H54 (cell line): ENCODE measurements around the gene NOSIP.

Experiments used
- DNase-seq: peaks from one replicate; pipeline ENCODE4 v3.0.0; 2011; ENCODE audit warnings: low spot score, mixed read lengths; ENCODE audit not compliant: insufficient read length
- FAIRE-seq: peaks from 3 replicates; lab custom pipeline; 2011; peaks lifted over from hg19 to GRCh38; lab: Jason Lieb, UNC
- POLR2A ChIP-seq: IDR thresholded peaks from 2 replicates; pipeline ENCODE4 v1.6.1; 2011; ENCODE audit warnings: low read depth, mild to moderate bottlenecking, low read length

The NOSIP gene

DNA sequence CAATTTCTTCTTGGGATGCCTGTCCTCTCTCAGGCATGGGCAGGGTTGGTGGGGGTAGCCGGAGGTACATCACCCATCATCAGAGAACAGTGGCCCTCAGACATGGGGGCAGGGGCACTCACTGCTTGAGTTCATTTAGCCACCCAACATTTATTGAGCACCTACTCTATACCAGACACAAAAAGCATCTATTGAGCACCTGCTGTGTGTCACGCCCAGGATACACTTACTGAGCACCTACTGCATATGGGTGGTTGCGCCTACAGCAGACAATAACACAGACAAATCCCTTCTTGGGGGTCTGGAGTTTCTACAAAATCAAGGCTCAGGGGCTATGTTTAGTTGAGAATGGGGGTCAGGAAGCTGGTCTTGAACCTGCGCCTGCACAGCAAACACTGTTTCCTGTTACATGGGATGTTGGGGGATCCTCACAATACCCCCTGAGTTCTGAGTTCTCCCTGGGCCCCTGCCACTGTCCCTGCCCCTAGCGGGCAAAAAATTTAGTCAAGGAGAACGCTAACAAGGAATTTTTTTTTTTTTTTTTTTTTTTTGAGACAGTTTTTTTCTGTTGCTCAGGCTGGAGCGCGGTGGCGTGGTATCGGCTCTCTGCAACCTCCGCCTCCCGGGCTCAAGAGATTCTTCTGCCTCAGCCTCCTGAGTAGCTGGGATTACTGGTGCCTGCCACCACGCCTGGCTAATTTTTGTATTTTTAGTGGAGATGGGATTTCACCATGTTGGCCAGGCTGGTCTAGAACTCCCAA, 41.0 kb downstream of the NOSIP start:
- DNase-seq (no peak), FAIRE-seq (no peak)
- TF ChIP-seq POLR2A: no peak

DNA sequence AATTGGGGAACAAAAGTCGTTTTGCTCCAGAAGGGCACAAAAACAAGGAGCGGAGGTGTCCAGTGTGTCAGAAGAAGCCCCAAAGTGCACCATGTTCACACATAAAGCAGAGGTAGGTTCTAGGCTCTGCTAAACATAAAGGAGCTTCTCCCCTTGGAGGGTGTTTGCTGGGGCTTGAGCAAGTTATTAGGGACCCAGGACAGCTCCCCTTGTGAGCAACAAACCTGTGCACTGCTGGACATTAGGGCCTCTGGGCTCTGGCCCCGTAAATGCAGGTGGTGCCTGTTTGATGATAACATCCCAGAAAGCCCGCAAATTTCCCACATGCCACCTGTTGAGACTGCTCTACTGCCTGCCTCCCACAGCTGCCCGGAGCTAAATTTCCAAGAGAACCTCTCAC, 41.7 kb downstream of the NOSIP start:
- FAIRE-seq: no peak
- DNase-seq: no peak

DNA sequence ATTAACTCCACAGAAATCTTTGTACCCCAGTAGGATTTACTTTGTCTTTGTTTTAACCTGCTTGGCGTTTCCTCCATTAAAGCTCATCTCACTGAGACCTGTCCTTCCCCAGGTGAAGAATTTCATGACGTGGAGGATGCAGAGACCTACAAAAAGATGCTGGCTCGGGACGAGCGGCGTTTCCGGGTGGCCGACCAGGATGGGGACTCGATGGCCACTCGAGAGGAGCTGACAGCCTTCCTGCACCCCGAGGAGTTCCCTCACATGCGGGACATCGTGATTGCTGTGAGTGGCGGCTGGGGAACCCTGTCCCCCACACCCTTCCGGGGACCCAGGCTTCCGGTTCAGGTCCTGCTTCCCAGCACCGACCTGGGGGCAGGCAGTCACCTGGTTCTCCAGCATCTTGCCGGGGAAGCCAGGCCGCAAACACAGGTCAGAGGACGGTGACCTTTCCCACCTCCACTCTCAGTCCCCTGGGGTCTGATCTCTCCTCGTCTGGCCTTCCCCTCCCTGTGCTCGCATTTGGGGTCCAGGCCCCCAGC, 43.4 kb downstream of the NOSIP start:
- no peak for FAIRE-seq
- no peak for TF ChIP-seq POLR2A
- DNase-seq: no peak

More for the DNA sequence above, 41.7 kb downstream of the NOSIP start:
- TF ChIP-seq POLR2A: no peak

GRCh38 chr19:49534632-49535385, 45.5 kb downstream of the NOSIP start:
- TF ChIP-seq POLR2A: no peak
- no peak for FAIRE-seq
- no peak for DNase-seq

DNA sequence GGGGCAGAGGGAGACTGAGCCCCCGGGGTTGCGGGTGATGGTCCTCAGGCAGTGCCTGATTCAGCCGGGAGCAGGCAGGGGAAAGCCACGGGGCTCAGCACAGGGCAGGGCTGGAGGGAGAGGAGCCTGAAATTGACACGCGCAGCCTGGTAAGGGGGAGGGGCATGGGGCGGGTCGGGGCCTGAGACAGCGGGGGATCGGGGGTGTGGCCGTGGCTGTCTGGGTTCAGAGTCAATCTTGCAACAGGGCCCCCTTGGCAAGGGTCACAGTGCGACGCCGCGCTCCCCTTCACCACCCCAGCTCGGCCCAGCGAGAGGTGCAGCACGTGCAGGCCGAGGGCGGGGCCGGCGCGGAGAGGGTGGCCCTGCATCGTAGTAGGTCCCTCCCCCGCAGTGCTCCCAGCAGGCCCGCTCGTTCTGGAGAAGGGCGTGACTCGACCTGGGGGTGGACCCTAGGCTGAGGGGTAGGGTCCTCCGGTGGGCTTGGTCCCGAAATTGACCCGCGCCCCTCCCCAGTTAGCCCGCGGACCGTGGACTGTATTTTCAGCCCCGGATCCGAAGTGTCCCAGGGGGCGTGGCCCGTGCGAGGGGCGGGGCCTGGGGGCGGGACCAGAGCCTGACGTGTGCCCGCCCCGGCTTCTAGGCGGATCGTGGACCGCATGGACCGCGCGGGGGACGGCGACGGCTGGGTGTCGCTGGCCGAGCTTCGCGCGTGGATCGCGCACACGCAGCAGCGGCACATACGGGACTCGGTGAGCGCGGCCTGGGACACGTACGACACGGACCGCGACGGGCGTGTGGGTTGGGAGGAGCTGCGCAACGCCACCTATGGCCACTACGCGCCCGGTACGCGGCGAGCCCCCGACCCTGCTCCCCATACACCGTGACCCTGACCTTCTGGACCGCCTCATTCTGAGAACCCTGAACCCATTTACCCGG, 46.5 kb downstream of the NOSIP start:
- DNase-seq (peak; percentile 92), FAIRE-seq (no peak)
- TF ChIP-seq POLR2A: 0 out of 2 replicates have a peak, but pooled peaks have one; percentile 17

DNA sequence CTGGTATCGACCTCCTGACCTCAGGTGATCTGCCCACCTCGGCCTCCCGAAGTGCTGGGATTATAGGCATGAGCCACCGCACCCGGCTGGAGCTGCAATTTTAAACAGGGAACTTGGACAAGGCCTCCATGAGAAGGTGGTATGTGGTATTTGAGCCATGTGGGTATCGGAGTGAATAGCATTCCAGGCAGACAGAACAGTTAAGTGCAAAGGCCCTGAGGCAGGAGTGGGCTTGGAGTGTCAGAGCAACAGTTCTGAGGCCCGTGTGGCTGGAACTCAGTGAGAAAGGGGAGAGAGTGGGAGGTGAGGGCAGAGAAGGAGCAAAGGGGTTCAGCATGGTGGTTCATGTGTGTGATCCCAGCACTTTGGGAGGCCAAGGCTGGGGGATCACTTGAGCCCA, 49.6 kb downstream of the NOSIP start:
- no peak for TF ChIP-seq POLR2A
- FAIRE-seq (no peak), DNase-seq (no peak)

DNA sequence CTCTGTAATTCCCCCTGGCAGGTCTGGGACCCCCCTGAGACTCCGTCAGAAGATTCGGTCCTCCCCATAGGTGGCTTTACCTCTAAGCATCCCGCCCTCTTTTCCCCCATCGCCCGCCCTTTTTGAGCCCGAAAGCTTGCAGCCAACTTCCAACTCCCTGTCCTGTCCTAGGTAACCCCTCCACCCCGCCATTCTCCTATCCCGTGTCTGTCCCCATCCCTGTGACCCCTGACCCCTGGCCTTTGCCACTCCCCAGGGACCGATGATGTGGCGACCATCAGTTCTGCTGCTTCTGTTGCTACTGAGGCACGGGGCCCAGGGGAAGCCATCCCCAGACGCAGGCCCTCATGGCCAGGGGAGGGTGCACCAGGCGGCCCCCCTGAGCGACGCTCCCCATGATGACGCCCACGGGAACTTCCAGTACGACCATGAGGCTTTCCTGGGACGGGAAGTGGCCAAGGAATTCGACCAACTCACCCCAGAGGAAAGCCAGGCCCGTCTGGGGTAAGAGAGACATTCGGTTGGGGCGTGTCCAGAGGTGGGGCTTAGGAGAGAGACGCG, 52.1 kb downstream of the NOSIP start:
- TF ChIP-seq POLR2A: no peak
- FAIRE-seq (no peak), DNase-seq (no peak)

GRCh38 chr19:49524812-49525455, 55.4 kb downstream of the NOSIP start:
- no peak for DNase-seq

DNA sequence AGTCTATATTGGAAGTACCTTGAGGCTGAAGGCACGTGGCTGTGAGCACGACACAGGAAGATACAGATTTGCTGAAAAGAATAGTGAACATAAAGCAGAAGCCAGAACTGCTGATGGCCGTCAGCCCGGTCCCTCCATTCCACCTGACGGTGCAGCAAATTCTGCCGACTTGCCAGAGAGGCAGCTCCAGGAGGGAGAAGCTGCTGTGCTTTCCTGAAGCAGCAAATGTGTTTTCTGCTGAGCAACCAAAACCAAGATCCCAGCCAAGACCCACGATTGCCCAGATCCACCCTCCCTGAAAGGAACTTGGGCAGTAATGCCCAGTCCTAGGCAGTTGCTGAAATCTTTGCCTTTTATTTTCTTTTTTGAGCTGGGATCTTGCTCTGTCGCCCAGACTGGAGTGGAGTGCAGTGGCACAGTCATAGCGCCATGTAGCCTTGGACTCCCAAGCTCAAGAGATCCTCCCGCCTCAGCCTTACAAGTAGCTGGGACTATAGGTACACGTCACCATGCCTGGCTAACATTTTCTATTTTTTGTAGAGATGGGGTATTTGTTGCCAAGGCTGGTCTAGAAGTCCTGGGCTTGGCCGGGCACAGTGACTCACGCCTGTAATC, 59.5 kb downstream of the NOSIP start:
- FAIRE-seq: no peak
- DNase-seq: no peak
- no peak for TF ChIP-seq POLR2A

More at GRCh38 chr19:49524812-49525455, 55.4 kb downstream of the NOSIP start:
- FAIRE-seq: no peak
- TF ChIP-seq POLR2A: no peak

GRCh38 chr19:49518033-49518432, 62.3 kb downstream of the NOSIP start:
- no peak for FAIRE-seq
- TF ChIP-seq POLR2A: no peak
- DNase-seq: no peak

DNA sequence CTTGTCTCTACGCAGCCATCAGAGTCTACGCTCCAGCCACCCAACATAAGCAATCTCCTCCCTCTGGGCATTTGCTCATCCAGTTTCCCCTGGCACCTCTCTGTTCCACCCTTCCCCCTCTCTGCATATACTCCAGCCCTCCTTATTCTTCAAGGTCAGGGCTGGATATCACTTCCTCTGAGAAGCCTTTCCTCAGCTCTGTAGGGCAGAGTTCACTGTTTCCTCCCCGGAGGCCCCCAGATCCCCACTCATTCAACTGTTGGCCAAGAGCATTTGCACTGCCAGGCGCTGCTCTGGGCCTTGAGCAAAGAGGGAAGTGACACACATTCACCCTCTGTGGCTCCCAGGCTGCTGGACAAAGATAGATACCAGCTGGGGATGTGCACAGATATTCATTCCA, 64.6 kb downstream of the NOSIP start:
- no peak for TF ChIP-seq POLR2A
- no peak for DNase-seq

DNA sequence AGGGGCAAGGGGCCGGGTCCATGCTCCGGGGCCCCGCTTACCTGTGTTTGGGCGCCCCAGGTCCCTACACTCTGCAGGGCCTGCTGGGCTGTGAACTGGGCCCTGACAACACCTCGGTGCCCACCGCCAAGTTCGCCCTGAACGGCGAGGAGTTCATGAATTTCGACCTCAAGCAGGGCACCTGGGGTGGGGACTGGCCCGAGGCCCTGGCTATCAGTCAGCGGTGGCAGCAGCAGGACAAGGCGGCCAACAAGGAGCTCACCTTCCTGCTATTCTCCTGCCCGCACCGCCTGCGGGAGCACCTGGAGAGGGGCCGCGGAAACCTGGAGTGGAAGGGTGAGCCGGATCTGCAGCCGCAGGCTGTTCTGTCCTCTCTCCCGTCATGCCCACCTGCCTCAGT, 66.2 kb downstream of the NOSIP start:
- no peak for TF ChIP-seq POLR2A
- DNase-seq: no peak
- FAIRE-seq: no peak

More for the DNA sequence above, 64.6 kb downstream of the NOSIP start:
- FAIRE-seq: no peak
